WTC11 (cell line): ENCODE results near the gene SOX8.

Experiments used
- ARID4B ChIP-seq: sonication (generic); formaldehyde crosslinking; IDR thresholded peaks from 2 replicates; pipeline ENCODE4 v1.8.0; 2023; ENCODE audit warnings: missing genetic modification reagents, mild to moderate bottlenecking, borderline replicate concordance
- CBFB ChIP-seq: sonication (generic); formaldehyde crosslinking; IDR thresholded peaks from 2 replicates; pipeline ENCODE4 v1.8.1; 2022; ENCODE audit warnings: mild to moderate bottlenecking, low read depth, missing genetic modification reagents
- CREM ChIP-seq: sonication (generic); formaldehyde crosslinking; IDR thresholded peaks from 2 replicates; pipeline ENCODE4 v1.8.1; 2022; ENCODE audit warnings: mild to moderate bottlenecking, missing genetic modification reagents, moderate library complexity
- CTCF ChIP-seq: fragments of 200-600 bp; IDR thresholded peaks from 2 replicates; pipeline ENCODE4 v1.8.0; 2022; ENCODE audit warnings: antibody characterized with exemption
- FOXJ3 ChIP-seq: sonication (generic); formaldehyde crosslinking; IDR thresholded peaks from 2 replicates; pipeline ENCODE4 v1.9.0; 2021; ENCODE audit warnings: missing genetic modification reagents, mild to moderate bottlenecking, borderline replicate concordance
- FOXP4 ChIP-seq: sonication (generic); formaldehyde crosslinking; IDR thresholded peaks from 2 replicates; pipeline ENCODE4 v1.8.0; 2022; ENCODE audit warnings: mild to moderate bottlenecking, missing genetic modification reagents
- IRF2 ChIP-seq: sonication (generic); formaldehyde crosslinking; IDR thresholded peaks from 2 replicates; pipeline ENCODE4 v1.8.0; 2022; ENCODE audit warnings: low read depth, missing genetic modification reagents, borderline replicate concordance
- MAX ChIP-seq: sonication (generic); formaldehyde crosslinking; IDR thresholded peaks from 2 replicates; pipeline ENCODE4 v1.8.0; 2022; ENCODE audit warnings: mild to moderate bottlenecking, missing genetic modification reagents
- NR2C2 ChIP-seq: sonication (generic); formaldehyde crosslinking; IDR thresholded peaks from 2 replicates; pipeline ENCODE4 v1.8.0; 2022; ENCODE audit warnings: mild to moderate bottlenecking, missing genetic modification reagents
- SOX15 ChIP-seq: fragments of 250-450 bp; sonication (Bioruptor Pico); IDR thresholded peaks from 2 replicates; pipeline ENCODE4 v1.9.0; 2021; ENCODE audit warnings: mild to moderate bottlenecking
- ZNF263 ChIP-seq: sonication (generic); formaldehyde crosslinking; IDR thresholded peaks from 2 replicates; pipeline ENCODE4 v1.8.1; 2022; ENCODE audit warnings: low read depth, mild to moderate bottlenecking, moderate library complexity, missing genetic modification reagents
- ZNF281 ChIP-seq: sonication (generic); formaldehyde crosslinking; IDR thresholded peaks from 2 replicates; pipeline ENCODE4 v1.8.0; 2023; ENCODE audit warnings: mild to moderate bottlenecking, missing genetic modification reagents
- ZNF423 ChIP-seq: fragments of 250-450 bp; sonication (Bioruptor Pico); IDR thresholded peaks from 2 replicates; pipeline ENCODE4 v2.1.2; 2022; ENCODE audit warnings: mild to moderate bottlenecking, moderate library complexity
- ZNF671 ChIP-seq: fragments of 250-450 bp; sonication (Bioruptor Pico); IDR thresholded peaks from 2 replicates; pipeline ENCODE4 v1.8.0; 2021; ENCODE audit warnings: mild to moderate bottlenecking

GRCh38 chr16:935684-936083 lies 45.9 kb upstream of the SOX8 start:
- no peak for TF ChIP-seq SOX15
- no peak for TF ChIP-seq CTCF
- TF ChIP-seq ZNF263 (CRISPR knock-in tag), result no peak
- no peak for TF ChIP-seq CREM (CRISPR knock-in tag)
- no peak for TF ChIP-seq CBFB (CRISPR knock-in tag)
- no peak for TF ChIP-seq FOXJ3 (CRISPR knock-in tag)
- TF ChIP-seq ZNF281 (CRISPR knock-in tag), result no peak
- no peak for TF ChIP-seq MAX (CRISPR knock-in tag)
- no peak for TF ChIP-seq NR2C2 (CRISPR knock-in tag)
- TF ChIP-seq FOXP4 (CRISPR knock-in tag), result no peak
- no peak for TF ChIP-seq ARID4B (CRISPR knock-in tag)
- TF ChIP-seq ZNF423 (CRISPR knock-in tag), result no peak
- no peak for TF ChIP-seq ZNF671 (CRISPR knock-in tag)
- no peak for TF ChIP-seq IRF2 (CRISPR knock-in tag)
